Hepatocyte (in vitro differentiated cells): Measurements from ENCODE around the gene ERC2. TPM values are rescaled to one million over a fixed set of nuclear protein-coding genes. Genes with fewer than 3 reads are reported as not detected.

Source experiments
- DNase-seq: peaks from one replicate; pipeline ENCODE4 v3.0.0-alpha.2; 2016; ENCODE audit warnings: low spot score
- H2AFZ ChIP-seq: fragments of 200-600 bp; sonication (generic); 2 replicates; pipeline ENCODE4 v1.6.0; 2016; ENCODE audit warnings: antibody characterized with exemption, mild to moderate bottlenecking
- H3K27ac ChIP-seq: fragments of 200-600 bp; sonication (generic); 2 replicates; pipeline ENCODE4 v1.5.1; 2016; ENCODE audit warnings: mild to moderate bottlenecking
- H3K27me3 ChIP-seq: fragments of 200-600 bp; sonication (generic); 2 replicates; pipeline ENCODE4 v1.6.1; 2016
- H3K36me3 ChIP-seq: fragments of 200-600 bp; sonication (generic); replicated peaks from 2 replicates; pipeline ENCODE4 v1.5.1; 2016; ENCODE audit warnings: low read depth; ENCODE audit not compliant: insufficient read depth
- H3K4me1 ChIP-seq: fragments of 200-600 bp; sonication (generic); 2 replicates; pipeline ENCODE4 v1.5.1; 2016; ENCODE audit warnings: mild to moderate bottlenecking, moderate library complexity; ENCODE audit not compliant: insufficient read depth
- H3K4me2 ChIP-seq: fragments of 200-600 bp; sonication (generic); 2 replicates; pipeline ENCODE4 v1.6.0; 2016
- H3K4me3 ChIP-seq: fragments of 200-600 bp; sonication (generic); 2 replicates; pipeline ENCODE4 v1.5.1; 2016; ENCODE audit warnings: mild to moderate bottlenecking
- H3K79me2 ChIP-seq: fragments of 200-600 bp; sonication (generic); 2 replicates; pipeline ENCODE4 v1.6.0; 2017; ENCODE audit warnings: mild to moderate bottlenecking
- H3K9me2 ChIP-seq: fragments of 200-600 bp; sonication (generic); replicated peaks from 2 replicates; pipeline ENCODE4 v1.6.0; 2017; ENCODE audit warnings: mild to moderate bottlenecking; ENCODE audit not compliant: insufficient read depth
- H3K9me3 ChIP-seq: fragments of 200-600 bp; sonication (generic); 2 replicates; pipeline ENCODE4 v1.5.1; 2016; ENCODE audit warnings: low read depth, mild to moderate bottlenecking
- H4K20me1 ChIP-seq: fragments of 200-600 bp; sonication (generic); 2 replicates; pipeline ENCODE4 v1.6.0; 2016; ENCODE audit warnings: mild to moderate bottlenecking; ENCODE audit not compliant: insufficient read depth, poor library complexity, severe bottlenecking
- EZH2 ChIP-seq: fragments of 200-600 bp; sonication (generic); IDR thresholded peaks from 2 replicates; pipeline ENCODE4 v1.6.1; 2016; ENCODE audit warnings: antibody characterized with exemption, mild to moderate bottlenecking, borderline replicate concordance
- EZH2phosphoT487 ChIP-seq: fragments of 200-600 bp; sonication (generic); IDR thresholded peaks from one replicate; pipeline ENCODE4 v1.6.1; 2018; ENCODE audit warnings: antibody characterized with exemption, mild to moderate bottlenecking, low read depth, moderate library complexity; ENCODE audit not compliant: unreplicated experiment, severe bottlenecking
- WGBS: methylation state at CpG from one replicate; pipeline ENCODE4 v1.1.6; 2016; ENCODE audit warnings: low lambda C conversion rate; ENCODE audit errors: missing lambda C conversion rate; 5-methylcytosine and 5-hydroxymethylcytosine counted together
- polyA plus RNA-seq: library from polyadenylated mRNA; unstranded; fragments of >200 nt; fragmentation: Nextera tagmentation; extraction: Ambion mirVana; gene quantifications from 2 replicates; pipeline ENCODE4 v1.2.1, GENCODE V29; 2016
- total RNA-seq: library from RNA; depleted of rRNA; stranded (reverse); fragments of >200 nt; gene quantifications from 2 replicates; pipeline ENCODE4 v1.2.3, GENCODE V29; 2014
- TF ChIP-seq, protein P1 (sequence below): fragments of 200-600 bp; sonication (generic); IDR thresholded peaks from 2 replicates; pipeline ENCODE4 v1.5.1; 2016; ENCODE audit warnings: antibody characterized with exemption, mild to moderate bottlenecking; ENCODE audit not compliant: poor library complexity

ERC2 gene
- total and polyA plus RNA-seq, 2 experiments from 2014 or later: 1.2 to 5.3 TPM

- Histone ChIP-seq H3K4me2 (no peak overlapping the region), H3K27ac (peak overlapping the region; percentile 27), H3K9me2 (no peaks in the 10 kb centered on the region), H3K4me3 (no peak overlapping the region), H3K79me2 (no peaks in the 10 kb centered on the region), H3K36me3 (no peaks in the 10 kb centered on the region), H4K20me1 (no peaks in the 10 kb centered on the region), H3K4me1 (no peaks in the 10 kb centered on the region), H2AFZ (no peak overlapping the region), H3K27me3 (no peaks in the 10 kb centered on the region), H3K9me3 (no peaks in the 10 kb centered on the region)
- no peak for DNase-seq
- no peak for TF ChIP-seq EZH2
- WGBS: 46% methylated on average over 10 of the region's 10 CpGs
Measured at GRCh38 chr3:55601366-55602080, 866.7 kb downstream of the ERC2 start.

DNA sequence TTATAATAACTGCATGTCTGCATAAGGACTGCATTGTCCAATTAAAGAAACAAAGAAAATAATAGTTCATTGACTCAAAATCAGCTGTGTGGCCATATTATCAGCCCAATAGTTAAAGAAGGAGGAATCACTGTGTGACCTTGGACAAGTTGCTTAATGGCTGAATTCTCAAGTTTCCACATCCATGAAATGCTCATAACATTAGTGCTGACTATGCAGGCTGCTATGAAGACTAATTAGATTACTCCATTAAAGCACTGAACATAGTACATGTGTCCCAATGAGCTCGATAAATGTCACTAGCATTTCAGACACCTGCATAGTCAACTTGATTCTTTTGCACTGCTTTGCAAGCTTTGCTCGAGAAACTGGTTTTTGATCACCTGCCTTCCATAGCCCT, 870.0 kb downstream of the ERC2 start:
- WGBS: 90% methylated on average over 2 of the region's 2 CpGs
- no peaks in the 10 kb centered on the region for H4K20me1 ChIP-seq
- no peaks in the 10 kb centered on the region for H3K79me2 ChIP-seq
- H3K9me3 ChIP-seq: no peaks in the 10 kb centered on the region
- no peaks in the 10 kb centered on the region for H3K4me1 ChIP-seq
- no peak overlapping the region for H3K4me2 ChIP-seq
- H3K36me3 ChIP-seq: no peaks in the 10 kb centered on the region
- no peak overlapping the region for H3K27ac ChIP-seq
- no peaks in the 10 kb centered on the region for H3K9me2 ChIP-seq
- no peak for DNase-seq
- no peaks in the 10 kb centered on the region for H3K27me3 ChIP-seq
- no peak overlapping the region for H3K4me3 ChIP-seq
- TF ChIP-seq EZH2phosphoT487: no peak
- TF ChIP-seq, protein P1, sequence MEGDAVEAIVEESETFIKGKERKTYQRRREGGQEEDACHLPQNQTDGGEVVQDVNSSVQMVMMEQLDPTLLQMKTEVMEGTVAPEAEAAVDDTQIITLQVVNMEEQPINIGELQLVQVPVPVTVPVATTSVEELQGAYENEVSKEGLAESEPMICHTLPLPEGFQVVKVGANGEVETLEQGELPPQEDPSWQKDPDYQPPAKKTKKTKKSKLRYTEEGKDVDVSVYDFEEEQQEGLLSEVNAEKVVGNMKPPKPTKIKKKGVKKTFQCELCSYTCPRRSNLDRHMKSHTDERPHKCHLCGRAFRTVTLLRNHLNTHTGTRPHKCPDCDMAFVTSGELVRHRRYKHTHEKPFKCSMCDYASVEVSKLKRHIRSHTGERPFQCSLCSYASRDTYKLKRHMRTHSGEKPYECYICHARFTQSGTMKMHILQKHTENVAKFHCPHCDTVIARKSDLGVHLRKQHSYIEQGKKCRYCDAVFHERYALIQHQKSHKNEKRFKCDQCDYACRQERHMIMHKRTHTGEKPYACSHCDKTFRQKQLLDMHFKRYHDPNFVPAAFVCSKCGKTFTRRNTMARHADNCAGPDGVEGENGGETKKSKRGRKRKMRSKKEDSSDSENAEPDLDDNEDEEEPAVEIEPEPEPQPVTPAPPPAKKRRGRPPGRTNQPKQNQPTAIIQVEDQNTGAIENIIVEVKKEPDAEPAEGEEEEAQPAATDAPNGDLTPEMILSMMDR: no peak
- TF ChIP-seq EZH2: no peak
- no peak overlapping the region for H2AFZ ChIP-seq

- TF ChIP-seq EZH2 (no peak), EZH2phosphoT487 (no peak)
- TF ChIP-seq, protein P1: no peak
- H3K27ac ChIP-seq: no peak overlapping the region
- no peaks in the 10 kb centered on the region for H3K9me3 ChIP-seq
- DNase-seq: no peak
- H3K79me2 ChIP-seq: no peaks in the 10 kb centered on the region
- no peaks in the 10 kb centered on the region for H4K20me1 ChIP-seq
- no peak overlapping the region for H3K4me3 ChIP-seq
- H3K4me1 ChIP-seq: no peaks in the 10 kb centered on the region
- H3K9me2 ChIP-seq: no peaks in the 10 kb centered on the region
- no peak overlapping the region for H3K4me2 ChIP-seq
- no peaks in the 10 kb centered on the region for H3K36me3 ChIP-seq
- H2AFZ ChIP-seq: no peak overlapping the region
- no peaks in the 10 kb centered on the region for H3K27me3 ChIP-seq
- whole genome bisulfite sequencing: 92% methylated on average over 4 of the region's 4 CpGs
Measured at GRCh38 chr3:55597641-55598040, 870.6 kb downstream of the ERC2 start.

DNA sequence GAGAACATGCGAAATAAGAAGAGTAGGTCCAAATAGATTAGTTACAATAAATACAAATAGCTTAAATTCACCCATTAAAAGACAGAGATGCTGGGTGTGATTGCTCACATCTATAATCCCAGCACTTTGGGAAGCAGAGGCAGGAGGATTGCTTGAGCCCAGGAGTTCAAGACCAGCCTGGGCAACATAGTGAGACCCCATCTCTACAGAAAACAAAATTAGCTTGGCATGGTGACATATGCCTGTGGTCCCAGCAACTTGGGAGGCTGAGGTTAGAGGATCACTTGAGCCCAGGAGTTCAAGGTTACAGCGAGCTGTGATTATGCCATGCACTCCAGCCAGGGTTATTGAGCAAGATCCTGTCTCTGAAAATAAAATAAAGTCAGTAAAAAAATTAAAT, 872.1 kb downstream of the ERC2 start:
- Histone ChIP-seq H3K4me3 (no peak overlapping the region), H3K9me3 (no peaks in the 10 kb centered on the region), H3K9me2 (no peaks in the 10 kb centered on the region), H3K4me1 (no peaks in the 10 kb centered on the region), H3K4me2 (no peak overlapping the region), H2AFZ (no peak overlapping the region), H3K79me2 (no peaks in the 10 kb centered on the region), H3K36me3 (no peaks in the 10 kb centered on the region), H3K27ac (no peak overlapping the region), H4K20me1 (no peaks in the 10 kb centered on the region), H3K27me3 (no peaks in the 10 kb centered on the region)
- TF ChIP-seq EZH2phosphoT487 (no peak), EZH2 (no peak)
- TF ChIP-seq, protein P1: no peak
- no peak for DNase-seq
- 85% methylated on average over 2 of the region's 2 CpGs for WGBS
